ENCODE measurements around the gene CFAP57.
A peak's percentile ranks its signal among the peaks of the same experiment; 100 is the strongest.

CFAP57 gene

DNA sequence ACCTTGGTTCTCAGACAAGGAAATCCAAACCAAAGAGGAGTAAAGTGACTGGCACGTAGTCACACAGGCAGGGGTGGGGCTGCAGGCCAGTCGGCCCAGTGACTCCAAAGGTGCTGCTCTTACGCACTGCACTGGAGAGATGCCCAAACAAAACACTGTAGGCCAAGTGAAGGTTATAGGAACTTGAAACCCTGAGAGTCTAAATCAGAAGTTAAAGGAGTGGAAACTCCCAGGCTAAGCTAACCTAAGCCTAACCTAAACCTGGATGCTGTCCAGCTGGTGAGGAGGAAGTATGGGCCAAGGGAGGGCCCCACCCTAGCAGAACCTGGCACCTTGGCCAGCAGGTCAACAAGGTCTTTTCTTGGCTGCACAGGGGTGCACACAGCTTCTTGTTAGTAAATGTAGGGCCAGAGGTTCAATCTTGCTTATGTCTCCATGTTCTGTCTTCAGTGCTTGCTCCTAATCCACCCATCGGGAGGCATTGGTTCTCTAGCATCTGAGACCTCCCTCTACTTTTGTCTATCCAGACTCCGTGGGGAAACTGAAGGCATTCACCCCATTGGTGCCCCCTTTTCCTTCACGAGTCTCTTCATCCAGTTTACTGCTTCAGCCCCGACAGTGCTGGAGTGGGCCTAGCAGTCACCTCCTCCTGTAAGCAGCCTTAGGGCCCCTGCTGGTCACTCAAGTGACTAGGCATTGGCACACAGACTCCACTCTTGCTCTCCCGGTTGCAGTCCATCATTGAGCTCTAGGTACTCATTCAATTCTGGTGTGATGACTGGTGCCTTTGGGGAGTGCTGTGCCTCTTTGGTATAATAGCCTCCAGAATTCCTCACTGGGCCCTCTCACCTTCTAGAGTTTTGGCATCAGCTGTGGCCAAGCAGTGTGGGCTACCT lies 84.8 kb downstream of the CFAP57 start:
- DNase-seq = no peak

DNA sequence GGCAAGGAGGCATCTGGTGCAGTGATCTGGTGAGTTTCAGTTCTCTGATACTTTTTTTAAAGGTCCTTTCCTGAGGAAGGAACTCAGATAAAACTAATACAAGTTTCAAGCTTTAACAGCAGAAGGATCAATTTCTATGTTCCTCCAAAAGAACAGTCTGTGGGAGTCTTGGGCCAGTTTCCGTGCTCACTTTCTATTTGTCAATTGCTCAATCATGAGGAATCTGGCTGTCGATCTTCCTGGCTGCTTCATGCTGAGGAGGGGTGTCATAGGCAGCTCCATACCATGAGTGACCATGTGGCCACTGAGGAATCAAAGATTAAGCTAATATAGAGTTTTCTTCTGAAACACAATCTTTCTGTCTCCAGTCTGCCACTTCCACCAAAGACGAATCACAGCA lies 86.2 kb downstream of the CFAP57 start:
- no peak for DNase-seq

DNA sequence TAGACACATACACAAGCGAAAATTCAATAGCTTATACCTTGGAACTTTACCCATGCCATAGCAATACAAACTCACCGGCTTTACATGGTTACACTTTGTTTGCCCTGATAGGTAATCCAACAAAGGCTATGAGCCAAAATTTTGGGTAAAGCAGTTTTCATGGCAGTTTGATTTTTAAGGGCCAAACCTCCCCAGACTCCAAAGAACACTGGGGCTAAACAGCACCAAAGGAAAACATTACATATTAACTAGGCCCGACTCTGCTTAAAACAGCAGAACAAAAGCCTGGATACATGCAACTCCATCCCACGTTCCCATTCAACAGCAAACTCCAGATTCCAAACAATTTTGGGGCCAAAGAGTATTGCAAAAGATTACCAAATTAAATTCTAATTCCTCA lies 93.3 kb downstream of the CFAP57 start:
- no peak for DNase-seq

DNA sequence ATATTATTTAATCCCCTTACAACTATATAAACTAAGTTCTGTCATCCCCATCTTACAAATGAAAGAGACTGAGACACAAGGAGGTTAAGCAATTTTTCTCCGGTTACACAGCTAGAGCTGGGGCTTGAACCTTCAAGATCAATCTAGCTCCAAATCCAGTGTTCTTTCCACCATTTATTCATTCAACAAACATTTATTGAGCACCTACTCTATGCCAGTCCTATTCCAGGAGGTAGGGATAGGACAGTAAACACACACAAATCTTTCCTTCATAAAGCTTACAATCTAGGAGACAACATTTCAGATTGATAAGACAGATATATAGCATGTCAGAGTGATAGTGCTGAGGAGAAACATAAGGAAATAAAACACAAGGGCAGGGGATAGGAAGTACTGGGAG lies 94.8 kb downstream of the CFAP57 start:
- no peak for DNase-seq

DNA sequence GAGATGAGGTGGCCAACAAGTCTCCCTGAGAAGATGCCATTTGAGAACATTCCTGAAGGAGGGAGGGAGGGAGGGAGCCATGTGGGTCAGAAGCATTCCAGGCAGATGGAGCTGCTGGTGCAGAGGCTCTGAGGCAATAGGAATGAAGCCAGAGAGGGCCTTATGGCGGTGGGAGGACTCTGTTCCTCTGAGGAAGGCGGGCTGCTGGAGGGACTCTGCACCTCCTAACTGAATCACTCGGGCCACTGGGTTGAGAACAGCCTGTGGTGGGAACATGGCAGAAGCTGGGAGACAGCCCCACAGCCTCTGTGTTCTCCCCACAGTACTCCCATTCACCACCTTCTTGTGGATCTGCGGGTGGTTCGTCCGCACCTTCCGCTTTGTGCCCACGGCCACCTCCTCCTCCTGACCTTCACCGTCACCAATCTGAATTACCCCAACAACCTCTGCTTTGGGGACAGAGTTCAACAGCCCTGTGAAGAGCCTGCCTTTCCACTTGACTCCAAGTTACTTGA lies 95.2 kb downstream of the CFAP57 start:
- DNase-seq = no peak

DNA sequence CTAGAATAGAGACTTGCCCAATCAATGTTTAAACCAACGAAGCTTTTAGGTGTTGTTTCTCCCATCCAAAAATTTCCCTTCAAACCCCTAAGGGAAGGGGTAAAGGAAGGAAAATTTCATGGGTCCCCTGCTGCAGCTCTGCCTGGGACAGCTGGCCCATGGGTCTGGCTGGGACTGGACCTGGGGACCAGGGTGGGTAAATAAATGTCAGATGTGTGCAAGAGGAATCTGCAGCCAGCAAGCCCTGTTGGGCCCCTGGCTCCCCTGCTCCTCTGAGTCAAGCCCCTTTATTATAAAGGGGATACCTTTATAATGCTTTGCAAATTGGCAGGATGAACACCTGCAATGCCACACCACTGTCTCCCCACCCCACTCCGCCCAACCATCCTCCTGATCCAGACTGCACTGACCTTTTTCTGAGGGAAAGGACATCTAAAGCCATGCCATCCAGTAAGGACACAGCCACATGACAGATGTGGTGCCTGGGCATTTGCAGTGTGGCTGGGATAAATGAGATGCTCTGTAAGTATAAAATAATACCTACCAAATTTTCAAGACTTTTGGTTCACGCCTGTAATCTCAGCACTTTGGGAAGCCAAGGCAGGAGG lies 95.8 kb downstream of the CFAP57 start:
- DNase-seq = no peak

DNA sequence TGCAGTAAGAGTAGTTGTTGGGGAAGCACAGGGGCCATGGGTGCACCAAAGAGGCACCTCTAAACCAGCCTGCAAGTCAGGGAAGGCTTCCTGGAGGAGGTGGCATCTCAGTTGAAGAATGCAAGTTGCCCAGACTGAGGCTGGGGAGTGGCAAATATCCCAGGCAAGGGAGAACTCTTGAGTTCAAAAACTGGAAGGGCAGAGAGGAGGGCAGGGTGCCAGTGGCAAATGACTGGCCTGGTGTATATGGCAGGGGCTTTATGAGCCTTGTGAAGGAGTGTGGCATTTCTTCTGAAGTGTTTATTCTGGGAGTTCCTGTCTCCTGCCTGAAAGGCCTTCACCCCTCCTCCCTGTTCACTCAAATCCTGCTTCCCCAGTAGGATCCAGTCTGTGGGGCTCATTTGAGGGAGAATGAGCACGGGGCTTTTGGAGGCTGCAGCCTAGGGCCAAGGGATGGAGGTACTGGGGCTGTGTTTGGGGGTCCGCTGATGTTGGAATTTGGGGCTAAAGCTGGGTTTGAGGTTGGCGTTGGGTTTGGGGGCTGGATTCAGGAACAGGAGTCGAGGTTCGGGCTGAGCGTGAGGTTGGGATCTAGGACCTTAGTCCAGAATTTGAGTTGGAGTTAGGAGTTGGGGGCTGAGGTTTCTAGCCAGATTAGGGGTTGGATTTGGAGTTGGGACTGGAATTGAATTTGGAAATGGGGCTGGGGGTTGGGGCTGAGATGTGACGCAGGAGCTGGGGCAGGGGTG lies 97.7 kb downstream of the CFAP57 start, which contains the start of gene TMEM125:
Gene TMEM125 (plus strand): TSS at position 357 of the 749 bp plus-strand sequence. CDS start 2,740 bp downstream, outside the sequence.
- DNase-seq = no peak

DNA sequence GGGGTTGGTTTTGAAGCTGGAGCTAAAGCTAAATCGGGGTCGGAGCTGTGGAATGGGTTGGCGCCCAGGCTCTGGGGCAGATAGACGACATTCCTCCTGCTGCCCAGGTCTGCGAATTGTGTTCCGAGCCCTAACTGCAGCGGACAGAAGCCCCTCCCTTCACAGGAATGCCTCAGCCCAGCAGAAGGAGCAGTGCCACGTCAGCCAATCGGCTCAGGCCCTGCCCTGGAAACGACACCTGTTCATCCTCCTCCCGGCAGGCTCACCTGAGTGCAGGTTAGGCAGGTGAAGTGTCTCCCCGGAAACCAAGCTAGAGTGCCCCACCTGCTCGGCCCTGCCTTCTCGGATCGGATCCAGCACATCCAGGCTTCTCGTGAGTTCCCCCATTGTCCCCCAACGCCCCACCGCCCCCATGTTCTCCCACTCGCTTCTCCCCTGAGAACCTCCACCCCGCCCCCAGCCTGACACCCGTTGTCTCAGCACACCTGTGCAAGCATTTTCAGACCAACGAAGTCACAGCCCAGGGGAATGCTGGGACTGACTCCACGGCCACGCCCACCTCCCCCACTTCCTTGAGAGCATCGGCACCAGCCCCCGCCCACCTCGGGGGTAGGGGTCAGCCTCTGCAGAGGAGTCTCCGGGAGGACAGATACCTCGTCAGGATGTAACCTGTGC lies 98.4 kb downstream of the CFAP57 start:
- DNase-seq = no peak

DNA sequence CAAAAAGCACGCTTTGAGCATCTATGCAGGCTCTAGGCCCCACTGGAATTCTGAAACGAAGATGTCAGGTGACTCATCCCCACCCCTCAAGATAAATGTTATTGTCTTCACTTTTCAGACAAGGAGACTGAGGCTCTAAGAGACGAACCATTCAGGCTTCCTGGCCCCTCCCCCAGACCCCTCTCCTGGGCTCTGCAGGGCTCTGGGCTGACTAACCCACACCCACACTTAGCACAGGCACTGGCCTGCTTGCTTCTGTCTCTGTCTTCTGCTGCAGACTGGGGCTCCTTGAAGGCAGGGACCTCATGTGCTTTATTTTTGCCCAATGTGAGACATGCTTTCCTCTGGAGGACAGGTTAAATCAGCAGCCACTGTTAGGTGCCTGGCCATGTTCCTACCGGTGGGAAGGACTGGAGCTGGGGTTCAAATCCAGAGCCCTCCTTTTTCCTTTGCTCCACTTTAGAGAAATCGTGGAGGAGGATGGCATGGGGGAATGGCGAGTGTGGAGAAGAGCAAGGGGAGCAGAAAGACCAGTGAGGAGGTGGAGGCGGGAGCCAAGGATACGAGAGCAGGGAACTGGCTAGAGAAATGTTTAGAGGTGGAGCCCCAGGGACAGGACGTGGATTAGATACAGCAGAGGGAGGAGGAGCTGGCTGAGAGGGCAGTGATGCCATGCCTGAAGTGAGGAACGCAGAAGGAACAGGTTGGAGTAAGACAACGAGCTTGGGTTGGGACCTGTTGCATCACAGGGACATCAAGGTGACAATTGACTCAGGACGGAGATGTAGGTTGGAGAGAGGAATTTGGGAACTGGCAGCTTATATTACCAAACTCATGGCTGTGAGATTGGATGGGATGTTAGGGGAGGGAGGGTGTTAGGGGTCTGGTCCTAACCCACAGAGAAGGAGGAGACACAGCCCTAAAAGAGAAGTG lies 99.3 kb downstream of the CFAP57 start:
- no peak for DNase-seq

DNA sequence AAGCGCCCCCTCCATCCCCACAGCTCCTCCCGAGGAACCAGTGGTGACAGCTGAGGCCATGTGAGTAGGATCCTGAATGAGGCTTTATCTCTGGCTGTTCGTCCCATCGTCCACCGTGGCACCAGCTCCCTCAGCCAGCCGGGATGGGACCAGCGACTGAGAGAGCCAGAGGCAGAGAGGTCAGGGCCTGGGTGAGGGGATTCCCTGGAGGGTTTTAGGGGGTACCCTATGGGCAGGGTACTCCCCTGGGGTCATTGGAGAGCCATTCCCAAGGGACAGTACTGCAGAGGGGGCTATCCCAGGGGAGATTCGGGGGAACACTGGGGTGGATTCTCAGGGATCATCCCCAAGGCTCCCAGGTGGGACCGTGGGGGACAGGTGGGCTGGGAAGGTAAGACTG lies 100.0 kb downstream of the CFAP57 start:
- no peak for DNase-seq

DNA sequence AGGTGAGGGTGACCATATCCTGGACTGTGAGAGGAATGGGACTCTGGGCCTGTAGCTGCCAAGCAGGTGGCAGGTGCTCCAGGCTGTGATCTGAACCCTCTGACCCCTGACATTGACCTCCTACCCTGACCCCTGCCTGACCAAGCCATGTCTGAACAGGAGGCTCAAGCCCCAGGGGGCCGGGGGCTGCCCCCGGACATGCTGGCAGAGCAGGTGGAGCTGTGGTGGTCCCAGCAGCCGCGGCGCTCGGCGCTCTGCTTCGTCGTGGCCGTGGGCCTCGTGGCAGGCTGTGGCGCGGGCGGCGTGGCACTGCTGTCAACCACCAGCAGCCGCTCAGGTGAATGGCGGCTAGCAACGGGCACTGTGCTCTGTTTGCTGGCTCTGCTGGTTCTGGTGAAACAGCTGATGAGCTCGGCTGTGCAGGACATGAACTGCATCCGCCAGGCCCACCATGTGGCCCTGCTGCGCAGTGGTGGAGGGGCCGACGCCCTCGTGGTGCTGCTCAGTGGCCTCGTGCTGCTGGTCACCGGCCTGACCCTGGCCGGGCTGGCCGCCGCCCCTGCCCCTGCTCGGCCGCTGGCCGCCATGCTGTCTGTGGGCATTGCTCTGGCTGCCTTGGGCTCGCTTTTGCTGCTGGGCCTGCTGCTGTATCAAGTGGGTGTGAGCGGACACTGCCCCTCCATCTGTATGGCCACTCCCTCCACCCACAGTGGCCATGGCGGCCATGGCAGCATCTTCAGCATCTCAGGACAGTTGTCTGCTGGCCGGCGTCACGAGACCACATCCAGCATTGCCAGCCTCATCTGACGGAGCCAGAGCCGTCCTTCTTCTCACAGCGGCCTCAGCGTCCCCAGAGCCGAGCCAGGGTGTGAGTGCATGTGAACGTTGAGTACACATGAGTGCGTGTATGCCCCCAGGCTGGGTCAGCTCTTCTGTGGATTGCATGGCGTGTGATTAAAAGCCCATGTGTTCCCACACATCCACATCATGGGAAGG lies 100.7 kb downstream of the CFAP57 start:
- DNase-seq = no peak

DNA sequence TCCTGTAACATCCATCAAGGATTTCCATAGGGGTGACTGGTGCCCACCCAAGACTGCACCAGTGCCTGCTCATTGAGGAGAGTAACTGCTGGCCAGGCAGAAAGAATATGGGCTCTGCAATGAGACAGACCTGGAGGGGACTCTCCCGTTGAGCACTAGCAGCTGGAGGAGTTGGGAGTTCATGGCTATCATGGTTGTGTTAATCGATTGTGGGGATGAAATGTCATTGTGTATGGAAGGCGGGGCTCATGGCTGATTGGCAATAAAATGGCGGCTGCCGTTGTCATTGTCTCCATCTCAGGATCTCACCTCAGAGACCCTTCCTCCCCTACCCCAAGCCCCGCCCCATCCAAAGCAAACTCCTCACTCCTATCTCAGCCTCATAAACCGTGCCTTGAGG lies 101.6 kb downstream of the CFAP57 start:
- DNase-seq = no peak

DNA sequence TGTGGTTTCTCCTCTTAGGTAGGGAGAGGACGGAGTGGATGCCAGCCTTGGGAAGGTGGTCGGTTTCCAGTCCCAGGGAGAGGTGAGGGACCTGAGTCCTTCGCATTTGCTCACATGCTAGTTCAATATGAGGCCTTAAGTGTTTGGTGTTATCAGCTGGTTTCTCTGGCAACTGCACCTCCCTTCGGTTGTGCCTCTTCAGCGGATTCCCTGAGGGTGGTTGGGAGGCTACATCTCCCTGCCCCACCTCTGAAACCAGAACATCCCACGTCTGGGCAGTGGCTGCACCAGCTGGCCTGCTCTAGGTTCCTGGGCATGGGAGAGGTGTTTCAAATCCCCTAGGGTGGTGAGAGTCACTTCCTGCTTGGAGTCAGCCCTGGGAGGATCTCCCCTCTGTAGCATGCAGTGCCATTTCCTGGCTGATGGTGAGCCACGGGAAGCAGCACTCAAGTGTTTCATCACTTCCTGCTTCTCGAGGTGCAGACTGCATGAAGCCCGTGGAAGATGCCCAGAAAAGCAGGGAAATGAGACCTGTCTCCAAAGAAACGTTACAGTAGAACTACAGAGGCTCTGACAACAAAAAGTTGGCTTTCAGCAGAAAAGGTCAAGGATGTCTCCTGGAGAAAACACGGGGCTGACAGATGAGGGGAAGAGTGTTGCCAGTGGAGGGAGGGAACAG lies 102.1 kb downstream of the CFAP57 start:
- peak; percentile 31 for DNase-seq

DNA sequence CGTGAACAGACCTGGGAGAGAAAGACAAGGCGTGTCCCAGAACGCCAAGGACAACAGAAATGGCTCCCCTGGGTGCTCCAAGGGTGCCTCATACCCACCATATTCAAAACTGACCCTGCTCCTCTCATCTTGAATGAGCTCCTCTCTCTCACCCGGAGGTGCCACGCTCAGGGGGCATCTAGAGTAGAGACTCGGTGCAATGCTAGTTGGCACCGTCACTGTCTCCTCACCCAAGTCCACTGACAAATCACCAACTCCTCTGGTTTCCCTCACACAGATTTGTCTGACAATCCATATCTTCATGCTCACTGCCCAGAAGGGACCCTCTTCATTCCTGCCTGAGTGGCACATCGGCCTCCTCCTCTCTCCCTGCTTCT lies 102.7 kb downstream of the CFAP57 start:
- no peak for DNase-seq

DNA sequence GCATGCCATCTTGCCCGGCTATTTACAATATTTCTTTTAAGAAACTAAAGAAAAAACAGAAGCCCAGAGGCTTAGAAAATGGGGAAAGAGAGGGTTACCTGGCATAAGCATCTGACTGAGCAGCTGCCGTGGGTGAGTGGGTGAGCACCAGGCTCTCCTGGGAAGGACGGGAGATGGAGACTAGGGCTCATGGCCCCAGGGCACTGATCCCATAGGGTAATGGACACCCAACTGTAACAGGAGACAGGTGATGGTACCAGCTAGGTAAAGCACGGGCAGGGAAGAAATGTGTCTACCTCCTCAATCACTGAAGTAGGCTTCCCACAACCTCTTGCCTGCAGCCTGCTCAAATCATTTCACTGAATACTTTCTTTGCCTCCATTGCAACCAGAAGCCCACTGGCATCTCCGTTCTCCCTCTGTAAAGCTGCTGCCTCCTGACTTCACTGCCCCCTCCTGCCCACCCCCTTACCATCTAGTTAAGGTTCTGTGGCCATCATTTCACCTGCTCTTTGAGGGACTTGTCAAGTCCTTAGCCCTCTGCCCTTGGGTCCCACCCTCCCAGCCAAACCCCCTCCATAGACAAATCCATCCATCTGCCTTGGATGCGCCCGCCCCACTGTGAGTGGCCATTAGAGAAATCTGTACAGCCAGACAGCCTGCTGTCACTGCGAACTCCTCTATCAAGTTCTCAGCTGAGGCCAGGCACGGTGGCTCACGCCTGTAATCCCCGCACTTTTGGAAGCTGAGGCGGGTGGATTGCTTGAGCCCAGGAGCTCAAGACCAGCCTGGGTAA lies 103.9 kb downstream of the CFAP57 start:
- no peak for DNase-seq

DNA sequence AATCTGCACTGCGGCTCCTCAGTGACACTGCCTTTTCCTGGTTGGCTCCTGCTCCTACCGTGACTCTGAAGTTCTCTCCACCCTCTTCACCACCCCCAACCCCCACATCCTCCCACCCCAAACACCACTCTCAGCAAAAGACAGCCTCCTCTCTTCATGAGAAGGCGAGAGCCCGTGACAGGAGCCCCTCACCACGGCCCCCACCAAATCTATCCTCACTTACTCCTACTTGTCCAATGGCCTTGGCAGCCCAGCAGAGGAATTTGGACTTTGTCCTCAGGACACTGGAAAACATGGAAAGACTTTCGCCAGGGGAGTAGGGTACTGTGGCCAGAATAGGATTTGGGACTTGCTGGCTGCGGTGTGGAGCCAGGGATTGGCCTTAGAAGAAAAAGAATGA lies 104.5 kb downstream of the CFAP57 start:
- no peak for DNase-seq

DNA sequence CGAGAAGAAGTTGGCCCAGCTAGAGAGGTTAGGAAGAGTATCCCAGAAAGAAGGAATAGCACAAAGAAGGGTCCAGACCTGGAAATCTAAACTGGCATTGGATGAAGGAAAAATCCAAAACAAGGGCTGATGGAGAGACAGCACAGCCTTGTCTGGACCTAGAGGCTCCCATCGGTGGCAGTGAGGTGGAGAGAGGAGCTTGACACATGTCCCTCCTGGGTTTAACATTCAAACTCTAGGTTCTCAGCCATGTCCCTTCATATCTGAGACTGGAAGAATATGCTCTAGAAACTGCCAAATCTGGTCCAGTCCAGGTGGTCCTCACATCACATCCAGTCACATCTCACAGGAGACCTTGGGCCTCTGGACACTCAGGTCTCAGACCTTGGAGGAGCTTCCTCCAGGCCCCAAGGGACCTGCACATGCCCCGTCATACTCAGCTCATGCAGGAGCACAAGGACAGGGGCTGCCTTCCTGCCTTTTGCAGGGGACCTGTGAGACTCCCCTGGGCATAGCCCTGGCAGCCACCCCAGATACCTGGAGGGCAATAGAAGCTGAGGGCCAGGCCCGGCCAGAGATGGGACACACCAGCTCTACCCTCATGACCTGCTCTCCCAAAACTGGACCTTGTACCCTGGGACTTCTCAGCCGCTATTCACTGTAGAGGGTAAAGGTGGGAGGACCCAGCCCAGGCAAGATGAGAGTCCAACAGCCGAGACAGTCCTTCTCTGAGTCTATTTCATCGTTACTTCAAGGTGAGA lies 105.2 kb downstream of the CFAP57 start:
- no peak for DNase-seq

DNA sequence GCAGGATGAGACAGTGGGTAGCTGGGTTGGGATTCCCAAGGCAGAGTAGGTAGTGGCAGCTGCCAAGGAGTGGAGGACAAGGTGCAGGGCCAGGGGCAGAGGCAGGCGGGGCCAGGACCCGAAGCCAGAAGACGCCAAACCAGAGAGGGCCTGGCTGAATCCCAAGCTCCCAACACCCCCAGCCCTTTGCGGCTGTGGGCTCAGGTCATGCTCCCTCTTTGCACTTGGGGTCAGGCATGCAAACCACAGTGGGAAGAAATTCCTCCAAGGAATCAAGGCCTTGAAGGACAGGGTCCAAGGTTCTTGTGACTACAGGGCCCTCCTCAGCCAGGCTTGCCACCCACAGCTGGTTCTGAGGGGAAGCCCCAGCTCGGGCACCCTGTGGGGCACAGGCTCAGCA lies 107.0 kb downstream of the CFAP57 start:
- no peak for DNase-seq

Measured in KG1 (cell line).